ENCODE results near the gene COX14. TPM values are rescaled to one million over a fixed set of nuclear protein-coding genes. Genes with fewer than 3 reads are reported as not detected.

The COX14 gene
- total RNA-seq, 6 experiments from 2014 or later = 37.7 to 67.5 (median 50.6) TPM

GRCh38 chr12:50127546-50127945 is 15.5 kb downstream of the COX14 start:
- WGBS (ENCODE audit: insufficient coverage, low coverage, low lambda C conversion rate, missing lambda C conversion rate) = no CpG with 5 or more reads among the region's 2 CpGs
- H3K9me3 ChIP-seq = no peaks in the 10 kb centered on the region
- no peak for TF ChIP-seq CTCF (IDR thresholded peaks at IDR 0.05)
- TF ChIP-seq POLR2A (IDR thresholded peaks at IDR 0.05) = no peak
- no peak overlapping the region for H3K4me3 ChIP-seq
- no peaks in the 10 kb centered on the region for H3K4me1 ChIP-seq
- ATAC-seq (peak in 1 of 4 donors; percentile 24), DNase-seq (no peak)
- no peaks in the 10 kb centered on the region for H3K27me3 ChIP-seq
- no peak overlapping the region for H3K27ac ChIP-seq
- H3K36me3 ChIP-seq = peaks cover 0 to 33% (median 9%) of the 10 kb centered on the region in 4 donors
- intact Hi-C loops (cut with DNase I) = no loop called here

GRCh38 chr12:50129290-50129689 is 17.3 kb downstream of the COX14 start:
- H3K36me3 ChIP-seq = peaks cover 0 to 25% (median 9%) of the 10 kb centered on the region in 4 donors
- no peaks in the 10 kb centered on the region for H3K4me1 ChIP-seq
- intact Hi-C loops (cut with DNase I) = no loop called here
- no peaks in the 10 kb centered on the region for H3K9me3 ChIP-seq
- DNase-seq = no peak
- H3K4me3 ChIP-seq = no peak overlapping the region
- TF ChIP-seq POLR2A (IDR thresholded peaks at IDR 0.05) (no peak), CTCF (IDR thresholded peaks at IDR 0.05) (no peak)
- whole genome bisulfite sequencing (ENCODE audit: insufficient coverage, low coverage, low lambda C conversion rate, missing lambda C conversion rate) = 60% methylated on average over 1 of the region's 4 CpGs
- H3K27me3 ChIP-seq = no peaks in the 10 kb centered on the region
- no peak overlapping the region for H3K27ac ChIP-seq
- no peak for ATAC-seq

- peak; percentile 37 to 65 (median 52) for TF ChIP-seq CTCF (IDR thresholded peaks at IDR 0.05)
- no peak for TF ChIP-seq POLR2A (IDR thresholded peaks at IDR 0.05)
- Histone ChIP-seq H3K9me3 (no peaks in the 10 kb centered on the region), H3K36me3 (peaks cover 0 to 24% (median 11%) of the 10 kb centered on the region in 4 donors), H3K4me3 (no peak overlapping the region), H3K27me3 (no peaks in the 10 kb centered on the region), H3K27ac (no peak overlapping the region), H3K4me1 (no peaks in the 10 kb centered on the region)
- no peak for DNase-seq
- intact Hi-C loops (cut with DNase I) = no loop called here
- 41% methylated on average over 2 of the region's 2 CpGs for WGBS (ENCODE audit: insufficient coverage, low coverage, low lambda C conversion rate, missing lambda C conversion rate)
- peak in 3 of 4 donors; percentile 42 to 76 (median 51) for ATAC-seq
Measured at GRCh38 chr12:50132505-50133135, 20.6 kb downstream of the COX14 start.

- H3K4me3 ChIP-seq = no peak overlapping the region
- no peaks in the 10 kb centered on the region for H3K27me3 ChIP-seq
- no peak for DNase-seq
- intact Hi-C loops (cut with DNase I) = no loop called here
- no peaks in the 10 kb centered on the region for H3K9me3 ChIP-seq
- ATAC-seq = no peak
- no peak for TF ChIP-seq CTCF (IDR thresholded peaks at IDR 0.05)
- no peak for TF ChIP-seq POLR2A (IDR thresholded peaks at IDR 0.05)
- 86% methylated on average over 8 of the region's 8 CpGs for WGBS (ENCODE audit: insufficient coverage, low coverage, low lambda C conversion rate, missing lambda C conversion rate)
- peaks cover 0 to 9% (median 0%) of the 10 kb centered on the region in 4 donors for H3K36me3 ChIP-seq
- H3K4me1 ChIP-seq = no peaks in the 10 kb centered on the region
- no peak overlapping the region for H3K27ac ChIP-seq
Measured at GRCh38 chr12:50142993-50143392, 31.0 kb downstream of the COX14 start.

All from right lobe of liver (tissue), 6 donors.